ENCODE measurements around the gene FAM98A.

DNA sequence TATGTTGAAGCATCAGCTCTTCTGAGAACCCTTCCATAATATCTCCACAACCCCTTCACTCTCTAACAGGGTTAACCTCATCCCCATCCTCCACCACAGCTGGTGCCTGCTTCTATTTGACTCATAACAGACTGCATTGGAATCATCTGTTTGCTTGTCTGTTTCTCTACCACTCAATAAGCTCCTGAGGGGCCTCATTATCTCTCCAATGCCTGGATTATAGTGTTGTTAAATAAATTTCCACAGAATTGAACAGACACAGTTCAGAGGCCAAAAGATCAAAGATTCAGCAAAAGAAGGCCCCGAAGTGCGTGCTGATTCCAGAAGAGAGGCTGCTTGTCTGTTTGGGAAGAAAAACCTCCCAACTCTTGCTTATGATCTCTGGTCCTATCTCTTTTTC lies 33.7 kb upstream of the FAM98A start:
- no peak for TF ChIP-seq EZH2 (IDR thresholded peaks at IDR 0.05; ENCODE audit: insufficient read depth, low read length)
- TF ChIP-seq, protein P1, sequence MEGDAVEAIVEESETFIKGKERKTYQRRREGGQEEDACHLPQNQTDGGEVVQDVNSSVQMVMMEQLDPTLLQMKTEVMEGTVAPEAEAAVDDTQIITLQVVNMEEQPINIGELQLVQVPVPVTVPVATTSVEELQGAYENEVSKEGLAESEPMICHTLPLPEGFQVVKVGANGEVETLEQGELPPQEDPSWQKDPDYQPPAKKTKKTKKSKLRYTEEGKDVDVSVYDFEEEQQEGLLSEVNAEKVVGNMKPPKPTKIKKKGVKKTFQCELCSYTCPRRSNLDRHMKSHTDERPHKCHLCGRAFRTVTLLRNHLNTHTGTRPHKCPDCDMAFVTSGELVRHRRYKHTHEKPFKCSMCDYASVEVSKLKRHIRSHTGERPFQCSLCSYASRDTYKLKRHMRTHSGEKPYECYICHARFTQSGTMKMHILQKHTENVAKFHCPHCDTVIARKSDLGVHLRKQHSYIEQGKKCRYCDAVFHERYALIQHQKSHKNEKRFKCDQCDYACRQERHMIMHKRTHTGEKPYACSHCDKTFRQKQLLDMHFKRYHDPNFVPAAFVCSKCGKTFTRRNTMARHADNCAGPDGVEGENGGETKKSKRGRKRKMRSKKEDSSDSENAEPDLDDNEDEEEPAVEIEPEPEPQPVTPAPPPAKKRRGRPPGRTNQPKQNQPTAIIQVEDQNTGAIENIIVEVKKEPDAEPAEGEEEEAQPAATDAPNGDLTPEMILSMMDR (IDR thresholded peaks at IDR 0.05; ENCODE audit: insufficient read depth, low read depth, low read length) = no peak
